ENCODE results near the gene HELZ. TPM values are rescaled to one million over a fixed set of nuclear protein-coding genes. Genes with fewer than 3 reads are reported as not detected.

The HELZ gene
- total and polyA plus RNA-seq, 2 of the 8 experiments (the other 6 are each of a cell fraction or from before 2014, with no cell fraction given) = 10.0 to 48.7 TPM

- H3K9me3 ChIP-seq (ENCODE audit: insufficient read depth in 2 of 2, low read depth in 1 of 2, low read length in 1 of 2) = no peaks in the 10 kb centered on the region
- H3K79me2 ChIP-seq (ENCODE audit: control insufficient read depth in 1 of 2, insufficient read depth in 2 of 2, low read length in 2 of 2) = no peaks in the 10 kb centered on the region
- TF ChIP-seq ASH2L (IDR thresholded peaks at IDR 0.05; ENCODE audit: low read length) = no peak
- no peak for TF ChIP-seq MAFK (IDR thresholded peaks at IDR 0.05; ENCODE audit: low read depth, low read length)
- no peak for TF ChIP-seq KDM5A (IDR thresholded peaks at IDR 0.05; ENCODE audit: low read length)
- TF ChIP-seq SIRT6 (IDR thresholded peaks at IDR 0.05; ENCODE audit: low read length) = no peak
- TF ChIP-seq EP300 (IDR thresholded peaks at IDR 0.05; ENCODE audit: borderline replicate concordance in 1 of 2, low read depth in 2 of 2, low read length in 2 of 2) = no peak
- TF ChIP-seq CBX5 (IDR thresholded peaks at IDR 0.05; ENCODE audit: low read depth, low read length) = no peak
- no peak for TF ChIP-seq YY1 (IDR thresholded peaks at IDR 0.05; ENCODE audit: low read depth, low read length)
- no peak for TF ChIP-seq PHF8 (conservative IDR thresholded peaks at IDR 0.05; ENCODE audit: low read depth, low read length)
- no peak for TF ChIP-seq RXRA (IDR thresholded peaks at IDR 0.05; ENCODE audit: insufficient read depth, low read depth, low read length)
- TF ChIP-seq ZNF274 (IDR thresholded peaks at IDR 0.05; ENCODE audit: borderline replicate concordance, extremely low read depth, low read length) = no peak
- no peak overlapping the region for H3K4me3 ChIP-seq (ENCODE audit: extremely low read depth in 1 of 4, insufficient read depth in 2 of 4, low read depth in 3 of 4, low read length in 4 of 4)
- H3K27me3 ChIP-seq (replicated peaks in 1 of 4; ENCODE audit: control insufficient read depth in 3 of 4, extremely low read depth in 1 of 4, insufficient read depth in 3 of 4, low read length in 3 of 4) = no peaks in the 10 kb centered on the region
- no peak overlapping the region for H4K91ac ChIP-seq (replicated peaks; ENCODE audit: insufficient read length, low read length)
- no peaks in the 10 kb centered on the region for H3K79me1 ChIP-seq (ENCODE audit: low read depth, low read length)
- H2AFZ ChIP-seq (ENCODE audit: low read length) = no peak overlapping the region
- CTCF ChIA-PET (ENCODE audit: partially characterized antibody) = no interaction called here
- FAIRE-seq = no peak
- H4K20me1 ChIP-seq (replicated peaks in 1 of 2; ENCODE audit: control insufficient read depth in 1 of 2, insufficient read depth in 2 of 2, low read length in 2 of 2) = peaks cover 0 to 4% of the 10 kb centered on the region in 2 experiments
- no peak overlapping the region for H3K27ac ChIP-seq (ENCODE audit: low read depth, low read length)
- H3K9ac ChIP-seq (replicated peaks in 1 of 4; ENCODE audit: extremely low read depth in 1 of 4, low read depth in 3 of 4, low read length in 3 of 4) = no peak overlapping the region
- H3K18ac ChIP-seq (ENCODE audit: extremely low read depth, low read length) = no peak overlapping the region
- no peak for DNase-seq (ENCODE audit: low read depth in 1 of 2, low spot score in 2 of 2)
- H3K4ac ChIP-seq (replicated peaks; ENCODE audit: insufficient read length, low read depth, low read length) = no peak overlapping the region
- H2BK12ac ChIP-seq (ENCODE audit: low read depth, low read length) = no peak overlapping the region
- H3K4me1 ChIP-seq (replicated peaks in 1 of 4; ENCODE audit: control insufficient read depth in 3 of 4, insufficient read depth in 4 of 4, low read length in 3 of 4) = no peaks in the 10 kb centered on the region
- WGBS, 2 experiments (ENCODE audit: extremely low coverage in 1 of 2, insufficient coverage in 1 of 2, insufficient read length in 1 of 2, insufficient replicate concordance in 2 of 2, low coverage in 1 of 2, low lambda C conversion rate in 2 of 2, missing lambda C conversion rate in 1 of 2) = 86% methylated on average over 5 of the region's 5 CpGs; no CpG with 5 or more reads in 1 of the 2 experiments
- H3K23me2 ChIP-seq (ENCODE audit: low read depth, low read length) = no peaks in the 10 kb centered on the region
- no peak overlapping the region for H3K23ac ChIP-seq (ENCODE audit: insufficient read length)
- no peak overlapping the region for H4K8ac ChIP-seq (ENCODE audit: extremely low read depth, insufficient read depth, low read length)
- POLR2A ChIA-PET (ENCODE audit: partially characterized antibody) = interaction anchor here (1.0 kb wide), 1 partner anchor 92 kb away, joined by 3 read pairs; the partner anchor contains the start of gene CACNG1
- H2BK120ac ChIP-seq (replicated peaks; ENCODE audit: low read depth, low read length) = no peak overlapping the region
- H2AK5ac ChIP-seq (ENCODE audit: low read depth, low read length) = no peak overlapping the region
- peaks cover 0 to 10% (median 2%) of the 10 kb centered on the region in 4 experiments; a peak in 3 of 8 replicates for H3K36me3 ChIP-seq (ENCODE audit: control insufficient read depth in 2 of 4, insufficient read depth in 4 of 4, low read length in 3 of 4)
- H3K14ac ChIP-seq (ENCODE audit: insufficient read length) = no peak overlapping the region
- no peak overlapping the region for H2BK20ac ChIP-seq (ENCODE audit: low read length)
- H4K5ac ChIP-seq (ENCODE audit: insufficient read length, low read depth, low read length) = no peak overlapping the region
- no peak overlapping the region for H2BK15ac ChIP-seq (ENCODE audit: low read length)
- H2BK5ac ChIP-seq (ENCODE audit: low read depth, low read length) = no peak overlapping the region
- H3K56ac ChIP-seq (replicated peaks; ENCODE audit: insufficient read length, low read depth, low read length) = no peak overlapping the region
- H3K4me2 ChIP-seq (ENCODE audit: insufficient read depth in 1 of 2, low read depth in 2 of 2, low read length in 2 of 2) = no peak overlapping the region
These were observed 108.6 kb downstream of the HELZ start for GRCh38 chr17:67136191-67137025.
